K562 (cell line): Measurements from ENCODE around the gene ATXN3.

Source experiments
- EP300 ChIP-seq: IDR thresholded peaks from 2 replicates; pipeline ENCODE4 v1.6.1; 2012; ENCODE audit warnings: low read length, improper control_type of control experiment
- HOMEZ ChIP-seq: fragments of 250-450 bp; sonication (Bioruptor Pico); IDR thresholded peaks from 2 replicates; pipeline ENCODE4 v1.4.0; 2020; ENCODE audit warnings: mild to moderate bottlenecking, moderate library complexity
- MAX ChIP-seq: sonication (generic); formaldehyde crosslinking; IDR thresholded peaks from 2 replicates; pipeline ENCODE4 v1.9.0; 2022; ENCODE audit warnings: mild to moderate bottlenecking, missing genetic modification reagents
- USF2 ChIP-seq: sonication (generic); formaldehyde crosslinking; IDR thresholded peaks from 2 replicates; pipeline ENCODE4 v1.5.0; 2020; ENCODE audit warnings: missing genetic modification reagents
- YBX1 ChIP-seq: fragments of 450-650 bp; IDR thresholded peaks from 2 replicates; pipeline ENCODE4 v1.7.1; 2016; ENCODE audit warnings: mild to moderate bottlenecking
- TF ChIP-seq, protein P1 (sequence below): sonication (generic); formaldehyde crosslinking; IDR thresholded peaks from 2 replicates; pipeline ENCODE4 v1.8.1; 2023; ENCODE audit warnings: mild to moderate bottlenecking, missing genetic modification reagents
- TF ChIP-seq, protein P2 (sequence below), 2 experiments: fragments of 250-450 bp in 1 of 2; fragments of 450-650 bp in 1 of 2; sonication (Bioruptor Pico) in 1 of 2; IDR thresholded peaks; 2 replicates each; pipeline versions ENCODE4 v1.6.1 to v1.8.0; 2016 to 2021; ENCODE audit warnings: mild to moderate bottlenecking in 2 of 2, moderate library complexity in 2 of 2, missing compliant biosample characterization in 1 of 2, missing genetic modification characterization in 1 of 2

- TF ChIP-seq, protein P1, sequence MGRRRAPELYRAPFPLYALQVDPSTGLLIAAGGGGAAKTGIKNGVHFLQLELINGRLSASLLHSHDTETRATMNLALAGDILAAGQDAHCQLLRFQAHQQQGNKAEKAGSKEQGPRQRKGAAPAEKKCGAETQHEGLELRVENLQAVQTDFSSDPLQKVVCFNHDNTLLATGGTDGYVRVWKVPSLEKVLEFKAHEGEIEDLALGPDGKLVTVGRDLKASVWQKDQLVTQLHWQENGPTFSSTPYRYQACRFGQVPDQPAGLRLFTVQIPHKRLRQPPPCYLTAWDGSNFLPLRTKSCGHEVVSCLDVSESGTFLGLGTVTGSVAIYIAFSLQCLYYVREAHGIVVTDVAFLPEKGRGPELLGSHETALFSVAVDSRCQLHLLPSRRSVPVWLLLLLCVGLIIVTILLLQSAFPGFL = no peak
- TF ChIP-seq, protein P2, sequence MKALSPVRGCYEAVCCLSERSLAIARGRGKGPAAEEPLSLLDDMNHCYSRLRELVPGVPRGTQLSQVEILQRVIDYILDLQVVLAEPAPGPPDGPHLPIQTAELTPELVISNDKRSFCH (CRISPR knock-in tag; IDR thresholded peaks at IDR 0.05) = no peak
- TF ChIP-seq, protein P2 (tag; IDR thresholded peaks at IDR 0.05) = no peak
- TF ChIP-seq YBX1 = no peak
- no peak for TF ChIP-seq MAX (CRISPR knock-in tag)
- TF ChIP-seq USF2 = no peak
- TF ChIP-seq EP300 = no peak
- TF ChIP-seq HOMEZ (CRISPR knock-in tag) = no peak
Observed at GRCh38 chr14:92154283-92154942, 48.0 kb upstream of the ATXN3 start.
